Omental fat pad (tissue), 4 donors: ENCODE data around the gene KEAP1. TPM values are rescaled to one million over a fixed set of nuclear protein-coding genes. Genes with fewer than 3 reads are reported as not detected.

Source experiments
- ATAC-seq: fragments of 150-250 bp; one replicate; pipeline ENCODE4 v1.9.1; 2016; ENCODE audit warnings: mild to moderate bottlenecking, moderate library complexity; ENCODE audit not compliant: low FRiP score
- DNase-seq: peaks from one replicate; pipeline ENCODE4 v3.0.0-alpha.2; 2019; ENCODE audit warnings: low spot score
- total RNA-seq, 4 donors: library from RNA; depleted of rRNA; stranded (reverse); fragments of >200 nt; gene quantifications; one replicate each; pipeline ENCODE4 v1.1.0, GENCODE V29; 2016
- TF ChIP-seq, protein P1 (sequence below), 3 donors: fragments of 450-650 bp; IDR thresholded peaks; one replicate each; pipeline ENCODE4 v1.5.1; 2016 to 2017; ENCODE audit warnings: antibody characterized with exemption in 3 of 3, mild to moderate bottlenecking in 3 of 3, moderate library complexity in 2 of 3

The KEAP1 gene
- total RNA-seq, 4 donors from 2014 or later: 53.2 to 65.6 (median 59.3) TPM

- DNase-seq: no peak
- TF ChIP-seq, protein P1, sequence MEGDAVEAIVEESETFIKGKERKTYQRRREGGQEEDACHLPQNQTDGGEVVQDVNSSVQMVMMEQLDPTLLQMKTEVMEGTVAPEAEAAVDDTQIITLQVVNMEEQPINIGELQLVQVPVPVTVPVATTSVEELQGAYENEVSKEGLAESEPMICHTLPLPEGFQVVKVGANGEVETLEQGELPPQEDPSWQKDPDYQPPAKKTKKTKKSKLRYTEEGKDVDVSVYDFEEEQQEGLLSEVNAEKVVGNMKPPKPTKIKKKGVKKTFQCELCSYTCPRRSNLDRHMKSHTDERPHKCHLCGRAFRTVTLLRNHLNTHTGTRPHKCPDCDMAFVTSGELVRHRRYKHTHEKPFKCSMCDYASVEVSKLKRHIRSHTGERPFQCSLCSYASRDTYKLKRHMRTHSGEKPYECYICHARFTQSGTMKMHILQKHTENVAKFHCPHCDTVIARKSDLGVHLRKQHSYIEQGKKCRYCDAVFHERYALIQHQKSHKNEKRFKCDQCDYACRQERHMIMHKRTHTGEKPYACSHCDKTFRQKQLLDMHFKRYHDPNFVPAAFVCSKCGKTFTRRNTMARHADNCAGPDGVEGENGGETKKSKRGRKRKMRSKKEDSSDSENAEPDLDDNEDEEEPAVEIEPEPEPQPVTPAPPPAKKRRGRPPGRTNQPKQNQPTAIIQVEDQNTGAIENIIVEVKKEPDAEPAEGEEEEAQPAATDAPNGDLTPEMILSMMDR (IDR thresholded peaks at IDR 0.05): no peak
- no peak for ATAC-seq
Measured at GRCh38 chr19:10497371-10497770, 5.8 kb downstream of the KEAP1 start.

- TF ChIP-seq, protein P1 (IDR thresholded peaks at IDR 0.05): no peak
- no peak for ATAC-seq
- no peak for DNase-seq
Measured at GRCh38 chr19:10491472-10492047, 11.6 kb downstream of the KEAP1 start.

- DNase-seq (no peak), ATAC-seq (no peak)
- TF ChIP-seq, protein P1 (IDR thresholded peaks at IDR 0.05): no peak
Measured at GRCh38 chr19:10486551-10486950, 16.6 kb downstream of the KEAP1 start.

DNA sequence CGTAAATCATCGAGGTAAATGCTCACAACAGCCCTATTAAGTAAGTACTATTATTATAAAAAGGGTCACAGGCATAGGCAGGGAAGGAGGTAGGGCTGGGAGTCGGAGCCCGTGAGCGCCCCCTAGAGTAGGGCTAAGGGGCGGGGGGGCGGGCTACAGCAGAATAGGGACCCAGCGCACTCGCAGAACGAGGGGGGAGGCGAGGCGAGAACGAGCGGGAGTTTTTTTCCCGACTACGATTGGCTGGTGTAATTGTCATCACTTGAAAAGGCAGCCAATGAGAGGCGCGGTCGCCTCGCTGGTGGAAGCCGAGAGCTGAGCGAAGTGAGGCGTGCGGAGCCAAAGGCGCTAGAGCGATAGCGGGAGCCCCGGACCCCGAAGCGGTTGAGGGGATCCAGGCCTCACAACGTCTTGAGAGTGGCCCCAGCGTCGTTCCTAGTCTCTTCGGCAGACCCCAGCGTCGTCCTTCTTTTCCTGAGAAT, 24.2 kb downstream of the KEAP1 start:
- peak; percentile 98 for ATAC-seq
- TF ChIP-seq, protein P1 (IDR thresholded peaks at IDR 0.05): no peak
- DNase-seq: peak; percentile 82

DNA sequence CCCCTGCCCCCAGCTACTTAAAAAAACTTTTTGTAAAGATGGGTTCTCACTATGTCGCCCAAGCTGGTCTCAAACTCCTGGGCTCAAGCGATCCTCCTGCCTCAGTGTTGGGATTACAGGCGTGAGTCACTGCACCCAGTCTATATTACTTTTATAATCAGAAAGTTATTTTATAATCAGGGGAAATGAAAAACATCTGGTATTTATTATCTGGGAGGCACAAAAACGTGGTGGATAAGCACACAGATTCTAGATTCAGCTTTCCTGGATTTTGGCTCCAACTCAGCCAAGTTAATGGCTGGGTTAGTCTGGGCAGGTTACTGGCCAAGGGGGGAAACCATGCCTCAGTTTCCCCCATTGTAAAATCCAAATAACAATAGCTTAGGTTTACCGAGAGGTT, 24.7 kb downstream of the KEAP1 start:
- ATAC-seq (no peak), DNase-seq (no peak)
- TF ChIP-seq, protein P1 (IDR thresholded peaks at IDR 0.05): no peak

DNA sequence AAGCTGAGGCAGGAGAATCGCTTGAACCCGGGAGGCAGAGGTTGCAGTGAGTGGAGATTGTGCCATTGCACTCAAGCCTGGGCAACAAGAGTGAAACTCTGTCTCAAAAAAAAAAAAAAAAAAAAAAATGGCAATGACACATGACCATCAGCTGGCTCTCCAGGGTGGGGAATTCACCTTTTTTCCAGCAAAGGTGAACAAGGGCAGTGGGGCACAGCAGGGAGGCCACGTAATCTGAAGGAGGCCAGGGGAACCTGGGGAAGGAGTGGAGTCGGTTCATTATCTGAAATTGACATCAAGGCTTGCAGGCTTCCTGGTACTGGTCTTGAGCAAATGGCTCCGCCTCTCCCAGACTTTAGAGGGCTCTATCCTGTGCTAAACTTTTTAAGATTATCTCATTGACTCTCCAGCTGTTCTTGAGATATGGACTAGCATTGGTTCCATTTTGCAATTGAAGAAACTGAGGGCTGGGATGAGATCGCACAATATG, 28.1 kb downstream of the KEAP1 start:
- TF ChIP-seq, protein P1 (IDR thresholded peaks at IDR 0.05): no peak
- DNase-seq (no peak), ATAC-seq (no peak)

- DNase-seq (no peak), ATAC-seq (no peak)
- TF ChIP-seq, protein P1 (IDR thresholded peaks at IDR 0.05): no peak
Measured at GRCh38 chr19:10473192-10473591, 30.0 kb downstream of the KEAP1 start.
